Vagina (tissue), 2 donors: ENCODE data around the gene MTHFSD.

ENCODE experiments used
- POLR2A ChIP-seq, 2 donors: fragments of 450-650 bp; IDR thresholded peaks; one replicate each; pipeline ENCODE4 v1.6.1; 2017; ENCODE audit warnings: antibody characterized with exemption in 2 of 2, mild to moderate bottlenecking in 2 of 2, moderate library complexity in 2 of 2
- POLR2AphosphoS5 ChIP-seq, 2 donors: sonication (generic); formaldehyde crosslinking; IDR thresholded peaks; one replicate each; pipeline ENCODE4 v1.9.0; 2017; ENCODE audit warnings: antibody characterized with exemption in 2 of 2, mild to moderate bottlenecking in 2 of 2, low read depth in 1 of 2; ENCODE audit not compliant: insufficient read depth in 1 of 2
- TF ChIP-seq, protein P1 (sequence below), 3 experiments: fragments of 450-650 bp in 2 of 3; fragments of 200-600 bp in 1 of 3; sonication (generic) in 1 of 3; IDR thresholded peaks; one replicate each; pipeline ENCODE4 v1.5.1; 2017 to 2019; ENCODE audit warnings: antibody characterized with exemption in 3 of 3, mild to moderate bottlenecking in 2 of 3, moderate library complexity in 2 of 3

DNA sequence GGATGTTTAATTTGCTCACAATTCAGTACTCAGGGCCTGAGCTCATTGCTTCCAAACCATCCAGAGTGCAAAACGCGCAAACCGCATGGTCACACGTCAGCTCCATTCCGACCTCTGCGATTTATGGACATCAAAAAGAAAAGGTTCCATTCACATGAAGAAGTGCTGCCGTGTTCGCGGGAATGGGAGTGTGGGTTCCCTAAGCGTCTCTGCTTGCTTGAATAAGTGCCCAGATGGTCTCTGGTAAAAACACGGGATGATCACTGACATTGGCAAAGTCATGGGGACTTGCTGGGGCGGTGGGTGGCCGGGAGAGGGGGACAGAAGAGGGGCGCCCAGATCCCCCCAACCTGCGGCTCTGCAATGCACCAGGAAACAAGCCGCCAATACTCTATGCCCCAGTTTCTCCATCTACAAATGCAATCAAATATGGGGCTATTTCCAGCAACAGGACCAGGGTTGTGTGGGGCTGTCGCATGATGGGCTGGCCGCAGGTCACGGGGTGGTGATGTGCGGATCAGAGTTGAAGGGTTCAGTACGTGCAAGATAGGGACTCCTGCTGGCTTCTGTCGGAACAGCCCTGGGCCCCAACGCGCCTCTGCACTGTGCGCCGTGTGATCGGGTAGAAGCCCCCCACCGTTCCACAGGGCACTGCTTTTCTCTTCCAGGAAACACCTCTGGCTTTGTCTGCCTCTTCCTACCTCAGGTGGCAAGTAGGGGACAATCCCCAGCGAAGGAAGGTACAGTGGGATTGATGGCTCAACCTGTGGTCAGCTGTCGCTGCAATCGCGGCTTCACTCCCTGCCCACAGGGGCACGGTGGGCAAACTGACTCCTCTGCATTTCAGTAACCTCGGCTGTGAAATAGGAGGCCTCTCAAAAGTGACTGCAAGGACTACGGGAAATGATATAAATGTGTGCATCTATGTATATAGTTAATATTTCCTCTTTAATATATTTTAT lies 33.5 kb downstream of the MTHFSD start:
- TF ChIP-seq, protein P1, sequence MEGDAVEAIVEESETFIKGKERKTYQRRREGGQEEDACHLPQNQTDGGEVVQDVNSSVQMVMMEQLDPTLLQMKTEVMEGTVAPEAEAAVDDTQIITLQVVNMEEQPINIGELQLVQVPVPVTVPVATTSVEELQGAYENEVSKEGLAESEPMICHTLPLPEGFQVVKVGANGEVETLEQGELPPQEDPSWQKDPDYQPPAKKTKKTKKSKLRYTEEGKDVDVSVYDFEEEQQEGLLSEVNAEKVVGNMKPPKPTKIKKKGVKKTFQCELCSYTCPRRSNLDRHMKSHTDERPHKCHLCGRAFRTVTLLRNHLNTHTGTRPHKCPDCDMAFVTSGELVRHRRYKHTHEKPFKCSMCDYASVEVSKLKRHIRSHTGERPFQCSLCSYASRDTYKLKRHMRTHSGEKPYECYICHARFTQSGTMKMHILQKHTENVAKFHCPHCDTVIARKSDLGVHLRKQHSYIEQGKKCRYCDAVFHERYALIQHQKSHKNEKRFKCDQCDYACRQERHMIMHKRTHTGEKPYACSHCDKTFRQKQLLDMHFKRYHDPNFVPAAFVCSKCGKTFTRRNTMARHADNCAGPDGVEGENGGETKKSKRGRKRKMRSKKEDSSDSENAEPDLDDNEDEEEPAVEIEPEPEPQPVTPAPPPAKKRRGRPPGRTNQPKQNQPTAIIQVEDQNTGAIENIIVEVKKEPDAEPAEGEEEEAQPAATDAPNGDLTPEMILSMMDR (IDR thresholded peaks at IDR 0.05), result no peak
- no peak for TF ChIP-seq POLR2A (IDR thresholded peaks at IDR 0.05)
- no peak for TF ChIP-seq POLR2AphosphoS5 (IDR thresholded peaks at IDR 0.05; ENCODE audit: insufficient read depth in 1 of 2, low read depth in 1 of 2)
